ENCODE measurements around the gene SAP130. TPM values are rescaled to one million over a fixed set of nuclear protein-coding genes. Genes with fewer than 3 reads are reported as not detected.

The SAP130 gene
- polyA plus RNA-seq, 1 donor (not counting 4 experiments of a cell fraction or from before 2014, with no cell fraction given), result 11.6 TPM

DNA sequence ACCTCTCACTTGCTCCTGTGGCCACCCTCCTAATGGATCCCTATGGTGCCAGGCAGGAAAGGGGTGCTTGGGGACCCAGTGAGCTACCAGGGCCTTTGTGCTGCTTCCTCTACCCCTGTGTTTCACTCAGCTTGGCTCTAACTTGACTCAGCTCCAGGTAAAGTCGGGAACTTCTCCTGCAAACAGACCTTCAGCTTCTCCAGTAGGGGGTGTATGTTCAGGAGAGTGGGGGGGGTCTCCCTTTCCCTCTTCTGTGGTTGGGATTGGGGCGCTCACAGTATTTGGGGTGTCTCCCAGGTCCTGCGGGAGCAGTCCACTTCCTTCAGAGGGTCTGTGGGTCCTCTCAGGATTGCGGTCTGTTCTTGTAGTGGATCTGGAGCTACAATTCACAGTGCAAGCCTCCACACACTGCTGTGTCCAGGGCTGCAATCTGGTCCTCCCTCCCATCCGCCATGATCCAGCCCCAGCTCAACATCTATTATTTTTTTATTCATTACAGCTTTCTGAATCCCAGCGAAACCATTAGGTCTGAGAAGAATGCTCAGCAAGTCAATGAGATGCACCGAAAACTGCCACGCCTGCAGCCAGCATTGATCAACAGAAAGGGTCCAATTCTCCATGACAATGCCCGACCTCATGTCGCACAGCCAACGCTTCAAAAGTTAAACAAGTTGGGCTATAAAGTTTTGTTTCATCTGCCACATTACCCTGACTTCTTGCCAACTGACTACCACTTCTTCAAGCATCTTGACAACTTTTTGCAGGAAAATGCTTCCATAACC, 26.4 kb upstream of the SAP130 start:
- Histone ChIP-seq H3K4me3 (ENCODE audit: control insufficient read depth in 2 of 3, extremely low read depth in 1 of 3, insufficient read depth in 2 of 3, low read depth in 1 of 3, low read length in 3 of 3) (no peak overlapping the region), H3K9me1 (ENCODE audit: control insufficient read depth, extremely low read depth, insufficient read depth, low read length) (no peaks in the 10 kb centered on the region), H3K36me3 (ENCODE audit: control insufficient read depth in 2 of 2, extremely low read depth in 1 of 2, insufficient read depth in 2 of 2, low read length in 2 of 2) (no peaks in the 10 kb centered on the region), H3K27me3 (ENCODE audit: control insufficient read depth, extremely low read depth, insufficient read depth, low read length) (no peaks in the 10 kb centered on the region), H2AFZ (ENCODE audit: control insufficient read depth, low read length) (no peak overlapping the region), H3K79me2 (ENCODE audit: control insufficient read depth, insufficient read depth, low read length) (no peaks in the 10 kb centered on the region), H4K20me1 (ENCODE audit: control insufficient read depth, extremely low read depth, insufficient read depth, low read length) (no peaks in the 10 kb centered on the region), H3K4me2 (ENCODE audit: control insufficient read depth, extremely low read depth, insufficient read depth, low read depth, low read length) (no peak overlapping the region), H3K9ac (ENCODE audit: control insufficient read depth, extremely low read depth, insufficient read depth, low read length) (no peak overlapping the region), H3K27ac (ENCODE audit: control insufficient read depth, insufficient read depth, low read length) (no peak overlapping the region), H3K9me3 (ENCODE audit: control insufficient read depth, low read depth, low read length) (no peaks in the 10 kb centered on the region), H3K4me1 (ENCODE audit: control insufficient read depth, extremely low read depth, insufficient read depth, low read length) (no peaks in the 10 kb centered on the region)
- no peak for FAIRE-seq
- DNase-seq (ENCODE audit: low read depth, low spot score), result no peak
- TF ChIP-seq, protein P1, sequence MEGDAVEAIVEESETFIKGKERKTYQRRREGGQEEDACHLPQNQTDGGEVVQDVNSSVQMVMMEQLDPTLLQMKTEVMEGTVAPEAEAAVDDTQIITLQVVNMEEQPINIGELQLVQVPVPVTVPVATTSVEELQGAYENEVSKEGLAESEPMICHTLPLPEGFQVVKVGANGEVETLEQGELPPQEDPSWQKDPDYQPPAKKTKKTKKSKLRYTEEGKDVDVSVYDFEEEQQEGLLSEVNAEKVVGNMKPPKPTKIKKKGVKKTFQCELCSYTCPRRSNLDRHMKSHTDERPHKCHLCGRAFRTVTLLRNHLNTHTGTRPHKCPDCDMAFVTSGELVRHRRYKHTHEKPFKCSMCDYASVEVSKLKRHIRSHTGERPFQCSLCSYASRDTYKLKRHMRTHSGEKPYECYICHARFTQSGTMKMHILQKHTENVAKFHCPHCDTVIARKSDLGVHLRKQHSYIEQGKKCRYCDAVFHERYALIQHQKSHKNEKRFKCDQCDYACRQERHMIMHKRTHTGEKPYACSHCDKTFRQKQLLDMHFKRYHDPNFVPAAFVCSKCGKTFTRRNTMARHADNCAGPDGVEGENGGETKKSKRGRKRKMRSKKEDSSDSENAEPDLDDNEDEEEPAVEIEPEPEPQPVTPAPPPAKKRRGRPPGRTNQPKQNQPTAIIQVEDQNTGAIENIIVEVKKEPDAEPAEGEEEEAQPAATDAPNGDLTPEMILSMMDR (optimal IDR thresholded peaks at IDR 0.05 in 1 of 3, IDR thresholded peaks at IDR 0.05 in 1 of 3, conservative IDR thresholded peaks at IDR 0.05 in 1 of 3; ENCODE audit: extremely low read depth in 1 of 3, insufficient read depth in 2 of 3, low read length in 3 of 3), result no peak
- TF ChIP-seq EZH2 (IDR thresholded peaks at IDR 0.05; ENCODE audit: low read length), result no peak
- dilution Hi-C loops (cut with MboI; ENCODE audit: extremely low pct_ligation_motif_present, low sequenced_read_pairs), result no loop called here

DNA sequence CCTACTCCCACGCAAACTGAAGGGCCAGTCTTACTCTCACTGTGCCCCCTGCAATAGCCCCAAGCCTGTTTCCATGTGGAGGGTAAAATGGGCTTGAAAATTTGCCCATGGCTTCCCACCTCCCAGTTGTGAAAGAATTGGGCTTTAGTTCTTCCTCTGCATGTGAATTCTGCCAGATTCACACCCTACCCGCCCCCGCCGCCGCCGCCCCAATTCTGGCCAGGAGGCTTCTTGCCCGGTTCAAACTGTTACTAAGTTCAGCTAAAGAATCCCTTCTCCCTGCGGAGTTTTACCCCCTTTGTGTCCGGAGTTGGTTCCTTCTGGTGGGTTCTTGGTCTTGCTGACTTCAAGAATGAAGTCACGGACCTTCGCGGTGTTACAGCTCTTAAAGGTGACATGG, 25.5 kb upstream of the SAP130 start:
- H3K9me1 ChIP-seq (ENCODE audit: control insufficient read depth, extremely low read depth, insufficient read depth, low read length), result no peaks in the 10 kb centered on the region
- H3K4me1 ChIP-seq (ENCODE audit: control insufficient read depth, extremely low read depth, insufficient read depth, low read length), result no peaks in the 10 kb centered on the region
- no peak overlapping the region for H3K4me2 ChIP-seq (ENCODE audit: control insufficient read depth, extremely low read depth, insufficient read depth, low read depth, low read length)
- no peak for TF ChIP-seq EZH2 (IDR thresholded peaks at IDR 0.05; ENCODE audit: low read length)
- TF ChIP-seq, protein P1 (optimal IDR thresholded peaks at IDR 0.05 in 1 of 3, IDR thresholded peaks at IDR 0.05 in 1 of 3, conservative IDR thresholded peaks at IDR 0.05 in 1 of 3; ENCODE audit: extremely low read depth in 1 of 3, insufficient read depth in 2 of 3, low read length in 3 of 3), result no peak
- H3K9me3 ChIP-seq (ENCODE audit: control insufficient read depth, low read depth, low read length), result no peaks in the 10 kb centered on the region
- no peak overlapping the region for H3K4me3 ChIP-seq (ENCODE audit: control insufficient read depth in 2 of 3, extremely low read depth in 1 of 3, insufficient read depth in 2 of 3, low read depth in 1 of 3, low read length in 3 of 3)
- no peak for DNase-seq (ENCODE audit: low read depth, low spot score)
- no peaks in the 10 kb centered on the region for H3K79me2 ChIP-seq (ENCODE audit: control insufficient read depth, insufficient read depth, low read length)
- no peak for FAIRE-seq
- no peak overlapping the region for H2AFZ ChIP-seq (ENCODE audit: control insufficient read depth, low read length)
- dilution Hi-C loops (cut with MboI; ENCODE audit: extremely low pct_ligation_motif_present, low sequenced_read_pairs), result no loop called here
- H3K36me3 ChIP-seq (ENCODE audit: control insufficient read depth in 2 of 2, extremely low read depth in 1 of 2, insufficient read depth in 2 of 2, low read length in 2 of 2), result no peaks in the 10 kb centered on the region
- no peaks in the 10 kb centered on the region for H4K20me1 ChIP-seq (ENCODE audit: control insufficient read depth, extremely low read depth, insufficient read depth, low read length)
- H3K9ac ChIP-seq (ENCODE audit: control insufficient read depth, extremely low read depth, insufficient read depth, low read length), result no peak overlapping the region
- no peaks in the 10 kb centered on the region for H3K27me3 ChIP-seq (ENCODE audit: control insufficient read depth, extremely low read depth, insufficient read depth, low read length)
- no peak overlapping the region for H3K27ac ChIP-seq (ENCODE audit: control insufficient read depth, insufficient read depth, low read length)

All from keratinocyte (primary cell).